ENCODE data around the gene SUMO3.

SUMO3 gene

GRCh38 chr21:44803651-44804050 lies 14.2 kb downstream of the SUMO3 start:
- no peak for DNase-seq (ENCODE audit: low read depth)
- TF ChIP-seq CTCF (IDR thresholded peaks at IDR 0.05; ENCODE audit: insufficient read depth, low read depth, low read length, missing control alignments): no peak
- no peak overlapping the region for H3K4me3 ChIP-seq (ENCODE audit: low read depth, low read length)

DNA sequence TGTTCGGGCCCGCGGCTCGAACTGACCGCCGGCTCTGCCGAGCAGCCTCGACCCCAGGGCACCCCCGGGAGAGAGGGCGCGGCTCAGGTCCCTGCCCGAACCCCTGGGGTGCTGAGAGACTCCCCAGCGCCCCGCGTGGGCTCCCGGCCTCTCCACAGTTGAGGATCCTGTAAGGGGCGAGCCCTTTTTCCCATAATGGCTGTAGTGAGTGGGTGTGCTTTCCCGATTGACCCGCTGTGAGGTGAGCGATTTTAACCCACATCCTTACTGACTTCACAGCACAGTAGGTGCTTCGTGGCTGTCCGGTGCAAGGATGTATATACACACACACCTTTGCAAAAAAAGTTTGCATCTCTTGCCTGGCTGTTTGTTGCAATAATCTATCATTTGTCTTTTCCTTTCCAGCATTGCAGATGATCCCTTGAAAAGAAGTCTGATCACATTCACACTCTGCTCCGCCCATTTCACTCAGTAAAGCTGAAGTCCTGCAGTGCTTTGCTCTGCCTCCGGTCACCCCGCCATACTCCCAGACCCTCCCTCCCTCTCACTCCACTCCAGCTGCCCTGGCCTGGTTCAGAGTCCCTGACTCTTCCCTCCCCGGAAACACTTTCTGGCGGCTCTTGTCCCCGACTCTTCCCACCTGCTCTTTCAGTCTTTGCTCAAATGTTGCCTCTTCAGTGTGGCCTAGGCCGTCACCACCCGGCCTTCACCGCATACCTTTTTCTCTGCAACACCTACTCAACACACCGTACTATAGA lies 15.3 kb downstream of the SUMO3 start:
- DNase-seq (ENCODE audit: low read depth): peak; percentile 21
- peak overlapping the region; percentile 84 for H3K4me3 ChIP-seq (ENCODE audit: low read depth, low read length)
- TF ChIP-seq CTCF (IDR thresholded peaks at IDR 0.05; ENCODE audit: insufficient read depth, low read depth, low read length, missing control alignments): no peak

- DNase-seq (ENCODE audit: low read depth): peak; percentile 87
- TF ChIP-seq CTCF (IDR thresholded peaks at IDR 0.05; ENCODE audit: insufficient read depth, low read depth, low read length, missing control alignments): no peak
- H3K4me3 ChIP-seq (ENCODE audit: low read depth, low read length): peak within 1 kb of the TSS; percentile 84
Observed at GRCh38 chr21:44801468-44802395, 16.1 kb downstream of the SUMO3 start, which contains the start of gene UBE2G2. UBE2G2 (minus strand) TSS chr21:44801820; CDS start chr21:44801748, 72 bp downstream.

DNA sequence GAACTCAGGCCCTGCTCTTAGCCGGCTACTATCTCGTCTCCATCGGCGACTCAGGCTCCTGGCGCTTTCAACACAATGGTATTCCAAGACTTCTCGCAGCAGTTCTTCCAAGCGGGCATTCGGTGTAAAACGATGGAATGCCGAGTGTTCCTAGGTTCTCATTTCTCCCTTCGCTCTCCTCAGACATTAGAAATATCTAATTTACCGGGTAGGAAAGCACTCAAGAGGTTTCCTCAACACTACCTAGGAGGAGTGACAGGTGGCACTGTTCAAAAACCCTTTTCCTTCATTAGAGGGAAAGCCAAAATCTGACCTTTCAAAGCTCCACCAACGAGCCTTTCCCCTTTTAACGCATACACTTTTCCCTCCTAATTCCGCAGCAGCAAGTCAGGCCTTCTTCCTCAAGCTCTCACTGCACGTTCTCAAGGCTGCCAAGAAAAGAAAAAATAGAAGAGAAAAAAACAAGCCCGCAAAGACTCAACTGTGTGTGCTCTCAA lies 16.8 kb downstream of the SUMO3 start:
- peak overlapping the region; percentile 84 for H3K4me3 ChIP-seq (ENCODE audit: low read depth, low read length)
- TF ChIP-seq CTCF (IDR thresholded peaks at IDR 0.05; ENCODE audit: insufficient read depth, low read depth, low read length, missing control alignments): peak; percentile 60
- DNase-seq (ENCODE audit: low read depth): peak; percentile 55

GRCh38 chr21:44800103-44800502 lies 17.8 kb downstream of the SUMO3 start:
- DNase-seq (ENCODE audit: low read depth): peak; percentile 33
- peak overlapping the region; percentile 84 for H3K4me3 ChIP-seq (ENCODE audit: low read depth, low read length)
- TF ChIP-seq CTCF (IDR thresholded peaks at IDR 0.05; ENCODE audit: insufficient read depth, low read depth, low read length, missing control alignments): no peak

DNA sequence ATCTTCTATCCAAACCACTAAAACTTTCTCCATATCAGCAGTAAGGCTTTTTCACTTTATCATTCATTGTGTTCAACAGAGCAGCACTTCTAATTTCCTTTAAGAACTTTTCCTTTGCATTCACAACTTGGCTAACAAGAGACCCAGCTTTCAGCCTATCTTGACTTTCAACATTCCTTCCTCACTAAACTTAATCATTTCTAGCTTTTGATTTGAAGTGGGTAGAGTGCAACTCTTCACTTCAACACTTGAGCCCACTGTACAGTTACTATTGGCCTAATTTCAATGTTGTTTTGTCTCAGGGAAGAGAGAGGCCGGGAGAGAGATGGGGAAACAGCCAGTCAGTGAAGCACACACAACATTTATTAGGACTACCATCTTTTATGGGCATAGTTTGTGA lies 18.2 kb downstream of the SUMO3 start:
- no peak overlapping the region for H3K4me3 ChIP-seq (ENCODE audit: low read depth, low read length)
- TF ChIP-seq CTCF (IDR thresholded peaks at IDR 0.05; ENCODE audit: insufficient read depth, low read depth, low read length, missing control alignments): no peak
- DNase-seq (ENCODE audit: low read depth): no peak
